GM19395 (cell line): ENCODE measurements around the gene GRHPR.

Experiments used
- ATAC-seq: cut with Tn5 transposase; IDR thresholded peaks from one replicate; pipeline ENCODE4 v1.9.1; 2021; ENCODE audit warnings: mild to moderate bottlenecking, moderate library complexity; ENCODE audit not compliant: unreplicated experiment

Gene GRHPR

GRCh38 chr9:37398464-37399025 lies 24.0 kb upstream of the GRHPR start:
- no peak for ATAC-seq

- no peak for ATAC-seq
Measured at GRCh38 chr9:37399336-37399735, 23.2 kb upstream of the GRHPR start.

GRCh38 chr9:37404590-37404989 lies 17.9 kb upstream of the GRHPR start:
- no peak for ATAC-seq

GRCh38 chr9:37405350-37405749 lies 17.1 kb upstream of the GRHPR start:
- ATAC-seq, result no peak

- ATAC-seq, result no peak
Measured at GRCh38 chr9:37405764-37406380, 16.6 kb upstream of the GRHPR start.

GRCh38 chr9:37406603-37407401 lies 15.7 kb upstream of the GRHPR start:
- no peak for ATAC-seq

GRCh38 chr9:37407468-37407867 lies 15.0 kb upstream of the GRHPR start:
- ATAC-seq, result no peak

GRCh38 chr9:37408933-37409710 lies 13.4 kb upstream of the GRHPR start:
- peak; percentile 86 for ATAC-seq

- no peak for ATAC-seq
Measured at GRCh38 chr9:37410354-37410861, 12.1 kb upstream of the GRHPR start.

GRCh38 chr9:37410969-37411785 lies 11.3 kb upstream of the GRHPR start:
- ATAC-seq, result peak; percentile 22

GRCh38 chr9:37412431-37413151 lies 9.9 kb upstream of the GRHPR start:
- ATAC-seq, result no peak

- ATAC-seq, result no peak
Measured at GRCh38 chr9:37413311-37413710, 9.2 kb upstream of the GRHPR start.

- ATAC-seq, result no peak
Measured at GRCh38 chr9:37414503-37414943, 8.0 kb upstream of the GRHPR start.

GRCh38 chr9:37415011-37415719 lies 7.3 kb upstream of the GRHPR start:
- ATAC-seq, result no peak

GRCh38 chr9:37417252-37417803 lies 5.2 kb upstream of the GRHPR start:
- ATAC-seq, result no peak

- ATAC-seq, result no peak
Measured at GRCh38 chr9:37417857-37418618, 4.5 kb upstream of the GRHPR start.

GRCh38 chr9:37419204-37419603 lies 3.3 kb upstream of the GRHPR start:
- no peak for ATAC-seq
